Neural progenitor cell (in vitro differentiated cells): Measurements from ENCODE around the gene GALNS. TPM values are rescaled to one million over a fixed set of nuclear protein-coding genes. Genes with fewer than 3 reads are reported as not detected.

Source experiments
- DNase-seq: peaks from one replicate; pipeline ENCODE4 v3.0.0-alpha.2; 2016; ENCODE audit warnings: low spot score
- H2AFZ ChIP-seq: fragments of 200-600 bp; sonication (generic); replicated peaks from 2 replicates; pipeline ENCODE4 v1.6.1; 2016; ENCODE audit warnings: antibody characterized with exemption
- H3F3A ChIP-seq: fragments of 200-600 bp; sonication (generic); 2 replicates; pipeline ENCODE4 v1.6.1; 2016; ENCODE audit warnings: antibody characterized with exemption, low read depth
- H3K27ac ChIP-seq: fragments of 200-600 bp; sonication (generic); 2 replicates; pipeline ENCODE4 v1.5.1; 2016; ENCODE audit warnings: mild to moderate bottlenecking
- H3K27me3 ChIP-seq: fragments of 200-600 bp; sonication (generic); 2 replicates; pipeline ENCODE4 v1.6.1; 2016; ENCODE audit warnings: mild to moderate bottlenecking, moderate library complexity
- H3K36me3 ChIP-seq: fragments of 200-600 bp; sonication (generic); 2 replicates; pipeline ENCODE4 v1.5.1; 2016
- H3K4me1 ChIP-seq: fragments of 200-600 bp; sonication (generic); 2 replicates; pipeline ENCODE4 v1.6.1; 2016; ENCODE audit warnings: mixed run types
- H3K4me2 ChIP-seq: fragments of 200-600 bp; sonication (generic); 2 replicates; pipeline ENCODE4 v1.6.1; 2016
- H3K4me3 ChIP-seq: fragments of 200-600 bp; sonication (generic); 2 replicates; pipeline ENCODE4 v1.5.1; 2016
- H3K79me2 ChIP-seq: fragments of 200-600 bp; sonication (generic); 2 replicates; pipeline ENCODE4 v1.6.1; 2016; ENCODE audit warnings: low read depth
- H3K9ac ChIP-seq: fragments of 200-600 bp; sonication (generic); 2 replicates; pipeline ENCODE4 v1.6.1; 2016
- H3K9me3 ChIP-seq: fragments of 200-600 bp; sonication (generic); 2 replicates; pipeline ENCODE4 v1.5.1; 2016; ENCODE audit warnings: low read depth
- H4K20me1 ChIP-seq: fragments of 200-600 bp; sonication (generic); 2 replicates; pipeline ENCODE4 v1.6.1; 2016; ENCODE audit warnings: low read depth
- H3K27ac Mint-ChIP-seq: 3 replicates; pipeline ENCODE4 v1.8.0; 2021; ENCODE audit warnings: mixed read lengths
- H3K27me3 Mint-ChIP-seq: 2 replicates; pipeline ENCODE4 v1.8.0; 2022; ENCODE audit warnings: low read depth, mild to moderate bottlenecking, inconsistent platforms, moderate library complexity, mixed read lengths; ENCODE audit not compliant: insufficient read depth
- H3K36me3 Mint-ChIP-seq: 3 replicates; pipeline ENCODE4 v1.8.0; 2021; ENCODE audit warnings: mixed read lengths
- H3K4me1 Mint-ChIP-seq: 3 replicates; pipeline ENCODE4 v1.8.0; 2021; ENCODE audit warnings: mixed read lengths
- H3K4me3 Mint-ChIP-seq: 3 replicates; pipeline ENCODE4 v1.8.0; 2021; ENCODE audit warnings: mild to moderate bottlenecking, moderate library complexity, mixed read lengths
- H3K9me3 Mint-ChIP-seq: 3 replicates; pipeline ENCODE4 v1.8.0; 2020; ENCODE audit warnings: mixed read lengths
- CTCF ChIP-seq: fragments of 200-600 bp; sonication (generic); IDR thresholded peaks from 2 replicates; pipeline ENCODE4 v1.5.1; 2017; ENCODE audit warnings: antibody characterized with exemption, mild to moderate bottlenecking
- EZH2 ChIP-seq: fragments of 200-600 bp; sonication (generic); IDR thresholded peaks from 2 replicates; pipeline ENCODE4 v1.6.1; 2017; ENCODE audit warnings: antibody characterized with exemption, mild to moderate bottlenecking, moderate library complexity
- EZH2phosphoT487 ChIP-seq: fragments of 200-600 bp; sonication (generic); IDR thresholded peaks from 2 replicates; pipeline ENCODE4 v1.6.1; 2017; ENCODE audit warnings: antibody characterized with exemption
- total RNA-seq: library from RNA; depleted of rRNA; stranded (reverse); fragments of >200 nt; gene quantifications from 2 replicates; pipeline ENCODE4 v1.2.3, GENCODE V29; 2015; ENCODE audit warnings: low replicate concordance

The GALNS gene
- total RNA-seq, 1 donor from 2014 or later = 5.0 TPM

GRCh38 chr16:88810166-88810911, 46.4 kb downstream of the GALNS start:
- Histone ChIP-seq H2AFZ (no peak overlapping the region), H3K36me3 (no peaks in the 10 kb centered on the region), H4K20me1 (peaks cover 47% of the 10 kb centered on the region), H3K9me3 (no peaks in the 10 kb centered on the region), H3K4me3 (peak overlapping the region; percentile 70), H3K79me2 (peaks cover 31% of the 10 kb centered on the region), H3K9ac (peak overlapping the region; percentile 61), H3K4me2 (peak overlapping the region; percentile 83), H3K27me3 (no peaks in the 10 kb centered on the region), H3F3A (peaks cover 57% of the 10 kb centered on the region), H3K27ac (peak overlapping the region; percentile 37), H3K4me1 (peaks cover 4% of the 10 kb centered on the region)
- no peak for DNase-seq
- TF ChIP-seq EZH2phosphoT487 (no peak), EZH2 (no peak)
- H3K27me3 Mint-ChIP-seq = peaks cover 11% of the 10 kb centered on the region
- H3K4me3 Mint-ChIP-seq = peak overlapping the region; percentile 87
- no peak overlapping the region for H3K27ac Mint-ChIP-seq
- peaks cover 4% of the 10 kb centered on the region for H3K36me3 Mint-ChIP-seq
- H3K4me1 Mint-ChIP-seq = peaks cover 3% of the 10 kb centered on the region
- H3K9me3 Mint-ChIP-seq = no peaks in the 10 kb centered on the region

- H3K4me2 ChIP-seq = no peak overlapping the region
- peaks cover 37% of the 10 kb centered on the region for H3K79me2 ChIP-seq
- Mint-ChIP-seq H3K4me3 (peak overlapping the region; percentile 87), H3K36me3 (peaks cover 4% of the 10 kb centered on the region), H3K27me3 (peaks cover 11% of the 10 kb centered on the region), H3K4me1 (peaks cover 3% of the 10 kb centered on the region), H3K9me3 (no peaks in the 10 kb centered on the region), H3K27ac (no peak overlapping the region)
- no peak overlapping the region for H3K4me3 ChIP-seq
- H3K9me3 ChIP-seq = no peaks in the 10 kb centered on the region
- no peak for DNase-seq
- TF ChIP-seq EZH2 = no peak
- TF ChIP-seq EZH2phosphoT487 = no peak
- TF ChIP-seq CTCF = no peak
- peaks cover 63% of the 10 kb centered on the region for H3F3A ChIP-seq
- no peak overlapping the region for H2AFZ ChIP-seq
- H3K9ac ChIP-seq = no peak overlapping the region
- peaks cover 5% of the 10 kb centered on the region for H3K4me1 ChIP-seq
- no peaks in the 10 kb centered on the region for H3K36me3 ChIP-seq
- peaks cover 53% of the 10 kb centered on the region for H4K20me1 ChIP-seq
- no peaks in the 10 kb centered on the region for H3K27me3 ChIP-seq
- peak overlapping the region; percentile 70 for H3K27ac ChIP-seq
Observed at GRCh38 chr16:88809676-88810165, 47.0 kb downstream of the GALNS start.

- H3K27ac ChIP-seq = peak overlapping the region; percentile 70
- no peak overlapping the region for H3K27ac Mint-ChIP-seq
- H3K4me2 ChIP-seq = no peak overlapping the region
Observed at GRCh38 chr16:88809068-88809675, 47.6 kb downstream of the GALNS start.

More at GRCh38 chr16:88809068-88809675, 47.6 kb downstream of the GALNS start:
- no peak for TF ChIP-seq EZH2phosphoT487
- no peak for TF ChIP-seq EZH2
- TF ChIP-seq CTCF = no peak
- H3K4me1 Mint-ChIP-seq = peaks cover 3% of the 10 kb centered on the region
- H3K4me3 Mint-ChIP-seq = peak overlapping the region; percentile 53
- no peak overlapping the region for H3K9ac ChIP-seq
- H3K9me3 Mint-ChIP-seq = no peaks in the 10 kb centered on the region
- H3K36me3 Mint-ChIP-seq = peaks cover 4% of the 10 kb centered on the region
- no peaks in the 10 kb centered on the region for H3K9me3 ChIP-seq
- DNase-seq = no peak
- no peak overlapping the region for H2AFZ ChIP-seq
- H4K20me1 ChIP-seq = peaks cover 58% of the 10 kb centered on the region
- no peak overlapping the region for H3K4me3 ChIP-seq
- peaks cover 42% of the 10 kb centered on the region for H3K79me2 ChIP-seq
- H3K4me1 ChIP-seq = peaks cover 10% of the 10 kb centered on the region
- peaks cover 8% of the 10 kb centered on the region for H3K27me3 Mint-ChIP-seq
- peaks cover 64% of the 10 kb centered on the region for H3F3A ChIP-seq
- H3K36me3 ChIP-seq = no peaks in the 10 kb centered on the region
- H3K27me3 ChIP-seq = no peaks in the 10 kb centered on the region
